Smooth muscle cell (in vitro differentiated cells): ENCODE data around the gene SNX20. TPM values are rescaled to one million over a fixed set of nuclear protein-coding genes. Genes with fewer than 3 reads are reported as not detected.

Experiments
- DNase-seq: peaks from one replicate; lab custom pipeline; 2025; ENCODE audit not compliant: unreplicated experiment; lab: John Stamatoyannopoulos, UW
- H2AFZ ChIP-seq: fragments of 200-600 bp; sonication (generic); 2 replicates; pipeline ENCODE4 v1.6.0; 2016; ENCODE audit warnings: antibody characterized with exemption, low read depth, mild to moderate bottlenecking
- H3F3A ChIP-seq: fragments of 200-600 bp; sonication (generic); 2 replicates; pipeline ENCODE4 v1.6.0; 2017; ENCODE audit warnings: antibody characterized with exemption, low read depth
- H3K27ac ChIP-seq: fragments of 200-600 bp; sonication (generic); 2 replicates; pipeline ENCODE4 v1.5.1; 2016; ENCODE audit warnings: low read depth, mild to moderate bottlenecking
- H3K27me3 ChIP-seq: fragments of 200-600 bp; sonication (generic); 2 replicates; pipeline ENCODE4 v1.6.1; 2016; ENCODE audit warnings: low read depth, mild to moderate bottlenecking
- H3K36me3 ChIP-seq: fragments of 200-600 bp; sonication (generic); 2 replicates; pipeline ENCODE4 v1.5.1; 2016; ENCODE audit warnings: low read depth
- H3K4me1 ChIP-seq: fragments of 200-600 bp; sonication (generic); 2 replicates; pipeline ENCODE4 v1.5.1; 2016; ENCODE audit warnings: low read depth
- H3K4me2 ChIP-seq: fragments of 200-600 bp; sonication (generic); 2 replicates; pipeline ENCODE4 v1.6.0; 2016; ENCODE audit warnings: mild to moderate bottlenecking
- H3K4me3 ChIP-seq: fragments of 200-600 bp; sonication (generic); 2 replicates; pipeline ENCODE4 v1.5.1; 2016; ENCODE audit warnings: mild to moderate bottlenecking
- H3K79me2 ChIP-seq: fragments of 200-600 bp; sonication (generic); 2 replicates; pipeline ENCODE4 v1.6.0; 2016; ENCODE audit warnings: low read depth, mild to moderate bottlenecking
- H3K9ac ChIP-seq: fragments of 200-600 bp; sonication (generic); 2 replicates; pipeline ENCODE4 v1.6.0; 2016; ENCODE audit warnings: low read depth
- H3K9me3 ChIP-seq: fragments of 200-600 bp; sonication (generic); replicated peaks from 2 replicates; pipeline ENCODE4 v1.5.1; 2016; ENCODE audit warnings: low read depth
- H4K20me1 ChIP-seq: fragments of 200-600 bp; sonication (generic); 2 replicates; pipeline ENCODE4 v1.6.0; 2016; ENCODE audit warnings: low read depth
- CTCF ChIP-seq: fragments of 200-600 bp; sonication (generic); IDR thresholded peaks from 2 replicates; pipeline ENCODE4 v1.5.1; 2017; ENCODE audit warnings: borderline replicate concordance, mild to moderate bottlenecking, antibody characterized with exemption; ENCODE audit not compliant: insufficient read depth, poor library complexity, severe bottlenecking
- WGBS: methylation state at CpG from one replicate; pipeline ENCODE4 v1.1.7; 2016; ENCODE audit warnings: low lambda C conversion rate; 5-methylcytosine and 5-hydroxymethylcytosine counted together
- polyA plus RNA-seq: library from polyadenylated mRNA; unstranded; fragments of >200 nt; fragmentation: Nextera tagmentation; extraction: Ambion mirVana; gene quantifications from 2 replicates; pipeline ENCODE4 v1.2.1, GENCODE V29; 2016
- total RNA-seq: library from RNA; depleted of rRNA; stranded (reverse); fragments of >200 nt; gene quantifications from 2 replicates; pipeline ENCODE4 v1.2.3, GENCODE V29; 2014

Gene SNX20
- total and polyA plus RNA-seq, 2 experiments from 2014 or later: not detected

- no peak for TF ChIP-seq CTCF
Measured at GRCh38 chr16:50668368-50669008, 12.6 kb downstream of the SNX20 start.

GRCh38 chr16:50667497-50668367, 13.4 kb downstream of the SNX20 start:
- DNase-seq: no peak
- Histone ChIP-seq H3K27me3 (no peaks in the 10 kb centered on the region), H4K20me1 (no peaks in the 10 kb centered on the region), H3K4me1 (peaks cover 5% of the 10 kb centered on the region), H3K9ac (no peak overlapping the region), H3K27ac (no peak overlapping the region), H3K4me2 (no peak overlapping the region), H3K9me3 (no peaks in the 10 kb centered on the region), H3F3A (no peaks in the 10 kb centered on the region), H3K36me3 (no peaks in the 10 kb centered on the region), H2AFZ (no peak overlapping the region), H3K79me2 (no peaks in the 10 kb centered on the region), H3K4me3 (no peak overlapping the region)
- WGBS: 90% methylated on average over 21 of the region's 21 CpGs
- no peak for TF ChIP-seq CTCF

More at GRCh38 chr16:50668368-50669008, 12.6 kb downstream of the SNX20 start:
- H3K4me1 ChIP-seq: peaks cover 5% of the 10 kb centered on the region
- H3K9me3 ChIP-seq: no peaks in the 10 kb centered on the region
- 78% methylated on average over 5 of the region's 5 CpGs for WGBS
- H3K4me3 ChIP-seq: no peak overlapping the region
- no peak overlapping the region for H3K9ac ChIP-seq
- no peaks in the 10 kb centered on the region for H3K36me3 ChIP-seq
- H3K4me2 ChIP-seq: no peak overlapping the region
- DNase-seq: no peak
- no peak overlapping the region for H3K27ac ChIP-seq
- H2AFZ ChIP-seq: no peak overlapping the region
- H3K79me2 ChIP-seq: no peaks in the 10 kb centered on the region
- no peaks in the 10 kb centered on the region for H3K27me3 ChIP-seq
- no peaks in the 10 kb centered on the region for H4K20me1 ChIP-seq
- no peaks in the 10 kb centered on the region for H3F3A ChIP-seq

GRCh38 chr16:50666658-50667496, 14.2 kb downstream of the SNX20 start:
- Histone ChIP-seq H3K36me3 (no peaks in the 10 kb centered on the region), H3K79me2 (no peaks in the 10 kb centered on the region), H3K9me3 (no peaks in the 10 kb centered on the region), H4K20me1 (no peaks in the 10 kb centered on the region), H2AFZ (no peak overlapping the region), H3K4me2 (no peak overlapping the region), H3K4me1 (peaks cover 5% of the 10 kb centered on the region), H3K4me3 (no peak overlapping the region), H3K27me3 (no peaks in the 10 kb centered on the region), H3K27ac (no peak overlapping the region), H3K9ac (no peak overlapping the region), H3F3A (no peaks in the 10 kb centered on the region)
- 84% methylated on average over 9 of the region's 9 CpGs for WGBS
- no peak for TF ChIP-seq CTCF
- no peak for DNase-seq
